HG03095 (cell line): ENCODE measurements around the gene SLC45A3.

Source experiments
- ATAC-seq: cut with Tn5 transposase; IDR thresholded peaks from one replicate; pipeline ENCODE4 v1.9.1; 2021; ENCODE audit warnings: moderate library complexity; ENCODE audit not compliant: unreplicated experiment

Gene SLC45A3

DNA sequence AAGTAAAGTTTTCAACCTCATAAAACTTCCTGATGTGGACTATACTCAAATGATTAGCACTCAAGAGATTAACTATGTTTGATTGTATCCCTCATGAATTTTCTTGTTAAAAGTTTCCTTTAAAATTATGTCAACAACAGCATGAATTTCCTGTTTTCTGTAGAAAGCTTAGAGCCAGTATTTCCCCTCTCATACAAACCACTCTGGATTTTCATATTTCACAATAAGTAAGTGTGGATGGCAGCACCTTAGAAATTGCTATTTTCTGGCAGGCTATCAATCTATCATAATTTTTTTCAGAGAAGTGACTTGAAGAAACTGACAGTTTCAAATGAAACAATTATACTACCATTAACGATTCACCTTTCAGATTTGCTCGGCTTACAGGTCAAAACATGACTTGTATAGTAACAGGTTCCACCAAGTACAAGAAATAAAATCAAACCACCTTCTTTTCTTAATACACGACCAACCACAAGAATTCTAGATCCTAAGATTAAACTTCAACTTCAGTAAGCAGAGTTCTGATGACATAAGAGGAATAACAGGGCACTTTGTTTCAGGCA, 69.3 kb downstream of the SLC45A3 start:
- no peak for ATAC-seq

DNA sequence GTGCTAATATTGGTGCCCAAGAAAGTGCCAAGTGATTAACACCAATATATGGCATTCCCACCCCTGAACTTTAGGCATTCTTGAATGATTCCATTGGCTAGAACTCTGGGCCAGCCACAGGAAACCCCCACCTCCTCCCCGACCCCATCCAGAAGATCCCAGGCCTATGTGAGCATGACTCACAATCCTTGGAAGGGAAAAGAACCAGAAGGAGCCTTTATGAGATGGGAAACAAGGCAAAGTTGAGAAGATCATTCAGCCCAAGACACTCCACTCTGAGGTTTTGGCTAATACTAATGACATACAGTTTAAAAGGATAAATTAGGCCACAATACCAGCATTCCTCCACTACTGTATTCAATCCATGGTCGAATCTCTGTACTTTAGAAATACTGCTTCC, 70.3 kb downstream of the SLC45A3 start:
- no peak for ATAC-seq
